Fibroblast of gingiva (primary cell): ENCODE data around the gene ANGPTL2.
A peak's percentile ranks its signal among the peaks of the same experiment; 100 is the strongest.

Experiments
- DNase-seq: peaks from one replicate; pipeline ENCODE4 v3.0.0-alpha.2; 2011; ENCODE audit warnings: low read depth

ANGPTL2 gene

GRCh38 chr9:127116957-127117356 is 5.5 kb downstream of the ANGPTL2 start:
- DNase-seq: no peak

GRCh38 chr9:127116088-127116726 is 6.2 kb downstream of the ANGPTL2 start:
- DNase-seq: no peak

DNA sequence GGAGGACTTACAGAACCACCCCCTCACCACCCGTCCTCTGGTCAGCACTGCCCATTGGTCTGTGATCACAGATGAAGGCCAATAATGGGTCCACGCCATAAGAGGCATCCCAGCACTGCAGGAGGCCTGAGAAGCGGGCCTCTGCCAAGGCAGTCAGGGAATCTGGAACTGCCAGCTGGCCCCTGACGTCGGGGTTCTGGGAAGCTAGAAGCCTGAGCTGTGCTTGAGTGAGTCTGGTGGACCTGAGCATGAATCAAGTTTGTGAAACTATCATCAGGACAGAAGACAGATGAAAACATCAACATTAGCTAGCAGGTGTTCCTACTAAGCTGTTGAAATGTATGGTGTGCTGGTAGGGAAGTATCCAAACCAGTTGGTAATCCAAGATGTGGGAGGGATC is 7.8 kb downstream of the ANGPTL2 start:
- DNase-seq: no peak

DNA sequence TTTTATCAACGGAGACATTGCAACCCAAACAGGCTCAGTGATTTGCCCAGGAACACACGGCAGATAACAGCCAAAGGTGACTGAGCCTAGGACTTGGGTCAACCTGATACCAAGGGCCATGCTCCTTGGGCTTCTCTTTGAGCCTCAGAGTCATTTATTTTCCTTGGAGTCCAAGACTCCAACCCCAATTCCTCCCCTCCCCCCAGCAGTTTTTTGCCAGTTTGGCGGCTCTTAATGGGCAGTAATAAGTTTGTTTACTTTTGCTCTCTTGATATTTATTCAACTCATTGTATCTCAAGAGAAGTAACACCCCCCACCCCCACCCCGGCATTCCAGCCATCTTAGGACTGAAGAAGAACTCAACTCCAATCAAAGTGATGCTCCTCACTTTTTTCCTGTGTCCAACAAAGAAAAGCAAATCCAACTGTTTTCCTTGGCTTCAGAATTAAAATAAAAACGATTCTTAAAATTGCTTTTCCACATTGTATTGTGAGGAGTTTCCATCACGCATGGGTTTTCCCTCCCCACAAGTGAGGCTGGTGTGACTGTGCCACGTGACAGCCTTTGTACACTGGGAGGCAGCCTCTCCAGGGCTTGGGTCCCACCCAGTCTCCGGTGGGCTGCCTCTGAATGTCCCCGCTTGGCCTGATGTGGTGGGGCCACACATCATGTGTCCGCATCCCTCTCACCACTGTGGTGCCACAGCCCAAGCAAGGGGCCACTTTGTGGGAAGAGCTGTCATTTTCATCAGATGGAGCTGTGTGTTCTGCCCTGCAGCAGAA is 9.1 kb downstream of the ANGPTL2 start:
- DNase-seq: no peak

DNA sequence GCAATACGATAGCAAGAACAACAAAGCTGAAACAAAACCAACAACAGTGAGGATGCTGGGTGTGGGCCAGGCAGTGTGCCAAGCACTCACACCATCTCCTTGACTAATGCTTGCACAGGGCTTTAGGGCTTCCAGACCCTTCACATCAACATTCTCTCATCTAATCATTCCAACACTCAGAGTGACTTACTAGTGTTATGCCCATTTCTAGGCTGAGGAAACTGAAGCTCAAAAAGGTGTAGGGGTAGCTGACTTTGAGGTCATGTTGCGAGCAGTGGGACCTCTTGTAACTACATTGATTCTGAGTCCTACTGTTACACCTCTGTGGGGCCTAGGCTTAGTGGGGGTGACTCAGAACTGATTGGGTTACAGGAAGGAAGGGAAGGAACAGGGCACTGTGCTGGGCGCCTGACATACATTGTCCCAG is 9.7 kb downstream of the ANGPTL2 start:
- DNase-seq: no peak

DNA sequence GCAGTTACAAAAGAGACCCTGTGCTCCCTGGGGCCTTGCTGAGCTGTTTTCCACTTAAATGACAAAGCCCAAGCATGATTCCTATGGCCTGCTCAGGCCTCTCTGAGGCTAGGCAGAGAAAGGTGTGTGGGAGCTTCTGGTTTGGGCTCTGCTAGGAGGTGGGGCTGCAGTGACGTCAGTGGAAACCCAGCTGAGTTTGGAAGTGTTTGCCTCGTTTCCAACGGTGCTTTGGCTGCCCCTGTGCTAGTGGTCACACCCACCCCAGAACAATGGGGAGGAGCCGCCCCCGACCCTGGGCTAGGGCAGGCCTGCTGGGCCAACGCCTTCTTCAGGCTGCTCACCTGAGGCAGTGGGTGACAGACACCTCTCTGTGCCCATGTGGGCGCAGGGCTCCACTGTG is 10.4 kb downstream of the ANGPTL2 start:
- DNase-seq: no peak

DNA sequence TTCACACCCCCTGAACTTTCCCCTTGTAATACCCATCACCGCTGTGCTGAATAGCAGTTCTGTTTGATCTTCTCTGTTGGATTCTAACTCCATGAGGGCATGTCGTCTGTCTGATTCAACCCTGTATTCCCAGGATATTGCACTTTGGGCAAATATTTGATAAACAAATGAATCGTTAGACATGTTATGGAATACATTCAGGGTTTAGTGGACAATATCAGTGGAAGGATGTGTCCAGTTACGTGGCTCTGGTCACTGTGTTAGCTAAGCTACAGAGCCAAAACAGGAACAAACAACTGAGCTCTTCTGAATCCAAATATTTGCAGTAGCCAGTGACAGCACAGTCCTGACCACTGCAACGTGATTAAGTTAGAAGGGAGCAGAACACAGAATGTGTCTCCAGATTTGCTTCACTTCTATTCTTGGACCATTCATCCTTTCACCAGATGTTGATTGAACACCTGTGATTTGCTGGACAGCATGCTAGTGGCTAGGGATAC is 13.2 kb downstream of the ANGPTL2 start:
- no peak for DNase-seq

GRCh38 chr9:127107929-127108876 is 14.2 kb downstream of the ANGPTL2 start:
- DNase-seq: no peak

DNA sequence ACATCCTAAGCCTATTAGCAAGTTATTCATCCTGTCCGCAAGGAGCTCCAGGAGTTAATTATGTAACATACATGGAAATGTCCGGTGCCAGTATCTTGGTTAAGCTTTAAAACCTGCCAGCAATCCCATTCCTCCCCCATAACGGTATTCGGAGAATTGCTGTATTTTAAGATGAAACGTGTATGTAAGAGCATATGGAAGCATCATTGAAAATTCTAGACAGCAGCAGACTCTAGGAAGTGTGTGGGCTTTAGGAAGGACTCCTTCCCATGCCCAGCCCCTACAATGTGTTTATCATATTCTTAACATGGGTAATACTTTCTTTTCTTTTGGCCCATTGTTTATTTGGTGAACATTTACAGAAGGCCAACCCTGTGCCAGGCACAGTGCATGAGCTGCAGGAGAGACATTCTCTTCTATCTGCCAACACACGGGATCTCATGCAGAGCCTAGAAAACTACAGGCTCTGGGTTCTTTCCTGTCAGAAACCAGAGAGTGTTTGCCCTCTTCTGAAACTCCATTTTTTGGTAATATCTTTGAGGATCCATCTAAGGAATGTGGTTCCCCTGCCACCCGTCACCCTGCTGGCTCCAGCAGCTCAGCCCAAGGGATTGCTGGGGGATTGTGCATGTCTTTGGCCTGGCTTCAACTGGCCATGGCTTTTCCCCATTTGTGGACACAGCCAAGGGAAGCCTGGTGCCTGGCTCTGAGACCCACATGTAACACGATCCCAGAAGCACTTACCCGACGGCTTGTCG is 15.1 kb downstream of the ANGPTL2 start:
- no peak for DNase-seq

DNA sequence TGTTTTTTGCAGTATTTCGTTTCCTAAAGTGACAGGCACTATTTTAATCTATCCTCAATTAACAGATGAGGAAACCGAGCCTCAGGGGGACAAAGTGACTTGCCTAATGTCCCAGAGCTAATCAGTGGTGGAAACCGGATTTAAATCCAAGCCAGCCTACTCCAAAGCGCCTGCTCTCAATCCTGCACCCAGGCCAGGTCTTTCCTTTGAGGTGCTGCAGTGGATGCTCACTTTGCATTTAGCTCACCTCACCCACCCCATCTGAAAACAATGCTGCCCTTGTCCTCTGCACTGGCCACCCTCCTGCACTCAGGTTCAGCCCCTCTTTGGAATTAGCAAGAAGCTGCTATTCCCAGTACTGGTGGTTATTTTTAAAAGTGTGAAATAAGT is 16.0 kb downstream of the ANGPTL2 start:
- DNase-seq: no peak

- peak; percentile 77 for DNase-seq
Measured at GRCh38 chr9:127105805-127106465, 16.5 kb downstream of the ANGPTL2 start.

DNA sequence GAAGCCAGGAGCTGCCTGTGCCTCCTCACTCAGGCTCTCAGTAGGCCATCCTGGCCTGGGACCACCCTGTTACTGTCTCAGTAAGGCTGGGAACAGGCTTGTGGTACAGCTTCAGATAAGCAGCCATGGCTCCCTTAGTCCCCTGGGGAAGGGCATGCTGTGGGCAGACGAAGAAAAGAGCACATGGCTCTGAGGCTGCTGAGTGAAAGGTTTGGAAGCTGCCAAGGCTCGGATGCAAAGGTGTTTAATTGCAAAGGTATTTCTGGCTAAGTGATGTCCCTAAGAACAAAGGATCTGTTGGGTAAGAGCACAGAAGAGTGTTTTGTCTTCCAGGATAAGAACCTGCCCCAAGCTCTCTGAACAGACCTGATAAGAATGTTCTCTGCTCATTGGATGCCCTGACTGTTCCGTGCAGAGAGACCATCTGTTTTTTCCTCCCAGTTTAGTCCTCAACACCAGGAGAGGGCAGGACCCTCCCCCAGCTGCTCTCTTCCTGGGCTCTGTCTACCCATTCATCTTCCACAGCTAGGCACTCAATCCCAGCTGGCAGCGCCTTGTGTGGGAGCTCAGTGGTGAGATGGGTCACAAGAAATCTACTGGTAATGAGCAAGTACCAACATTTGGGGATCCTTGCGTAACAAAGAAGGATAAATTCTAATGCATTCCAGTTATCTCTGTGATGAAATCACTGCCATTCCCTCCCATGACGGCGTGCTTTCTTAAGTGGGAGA is 17.7 kb downstream of the ANGPTL2 start:
- peak; percentile 78 for DNase-seq

DNA sequence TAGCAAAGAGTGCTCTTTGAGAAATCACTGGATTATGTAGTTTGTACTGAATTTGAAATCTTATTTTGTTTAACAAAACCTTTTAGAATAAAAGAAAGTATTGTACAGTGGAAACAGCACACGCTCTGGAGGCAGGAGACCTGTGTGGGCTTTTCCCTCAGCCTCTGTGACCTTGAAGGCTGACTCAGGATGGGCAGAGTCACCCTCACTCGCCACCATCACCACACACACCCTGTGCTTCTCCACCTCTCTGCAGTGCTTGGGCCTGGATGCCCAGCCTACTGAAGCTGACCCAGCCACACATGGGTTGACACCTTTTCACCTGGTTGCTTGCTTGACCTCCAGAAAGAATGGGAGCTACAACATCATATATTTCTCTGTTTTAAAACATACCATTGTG is 19.6 kb downstream of the ANGPTL2 start:
- DNase-seq: no peak

GRCh38 chr9:127102176-127102575 is 20.3 kb downstream of the ANGPTL2 start:
- peak; percentile 56 for DNase-seq

DNA sequence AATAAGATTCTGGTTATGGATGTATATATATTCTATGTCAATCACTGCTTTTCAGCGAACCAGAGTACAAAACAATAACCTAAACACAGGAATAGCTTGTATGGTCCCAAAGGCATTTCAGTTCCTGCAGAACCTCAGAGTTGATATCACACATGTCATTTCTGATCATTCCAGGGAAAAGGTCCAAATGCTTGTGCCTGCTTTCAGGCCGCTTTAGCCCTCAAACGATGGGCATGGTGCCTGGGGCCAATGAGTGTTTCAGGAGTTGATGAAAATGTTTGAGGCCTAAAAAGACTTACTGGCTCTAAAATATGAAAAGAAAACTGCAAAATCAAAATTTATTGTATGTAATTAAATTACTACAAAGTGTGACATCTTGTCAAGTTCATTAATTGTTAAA is 22.8 kb downstream of the ANGPTL2 start:
- DNase-seq: no peak

- DNase-seq: peak; percentile 17
Measured at GRCh38 chr9:127098916-127099553, 23.4 kb downstream of the ANGPTL2 start.

DNA sequence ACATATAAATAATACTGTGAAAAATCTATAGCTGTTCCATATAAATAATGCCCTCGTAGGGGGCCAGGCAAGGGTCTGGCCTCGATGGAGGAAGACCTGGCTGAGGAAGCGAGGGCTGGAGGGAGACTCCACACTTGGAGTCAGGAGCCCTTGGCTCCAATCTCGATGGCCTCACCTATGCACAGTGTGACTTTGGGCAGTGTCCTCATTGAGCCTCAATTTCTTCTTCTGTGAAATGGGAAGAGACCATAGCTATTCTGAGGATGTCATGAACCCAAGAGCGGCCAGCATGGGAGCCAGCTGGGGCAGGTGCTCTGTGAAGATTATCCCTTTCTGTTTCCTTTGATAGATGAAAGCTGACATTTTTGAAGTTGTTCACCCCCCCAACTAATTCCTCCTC is 24.8 kb downstream of the ANGPTL2 start:
- no peak for DNase-seq

DNA sequence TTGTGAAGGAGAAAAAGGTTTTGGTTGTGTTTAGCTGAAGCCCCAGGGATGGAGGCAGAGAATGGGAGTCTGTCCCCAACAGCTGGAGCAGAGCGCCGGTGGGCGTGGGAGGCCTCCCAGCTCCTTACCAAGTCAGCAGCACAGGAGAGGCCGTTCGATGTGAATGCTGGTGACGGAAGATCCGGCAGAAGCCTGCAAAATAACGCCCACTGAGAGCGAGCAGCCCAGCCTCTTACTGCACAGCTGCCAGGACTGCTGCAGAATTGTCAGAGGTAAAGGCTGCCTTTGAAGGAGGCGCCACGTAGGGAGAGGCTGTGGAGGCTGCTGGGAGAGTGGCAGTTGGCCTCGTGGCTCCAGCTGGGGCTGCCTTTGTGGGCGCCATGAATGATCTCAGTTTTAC is 26.2 kb downstream of the ANGPTL2 start:
- no peak for DNase-seq

GRCh38 chr9:127095411-127095810 is 27.0 kb downstream of the ANGPTL2 start:
- DNase-seq: no peak
